BJ (cell line): ENCODE data around the gene PROCR. TPM values are rescaled to one million over a fixed set of nuclear protein-coding genes. Genes with fewer than 3 reads are reported as not detected.
"Not testable (repeated sequence)": the region's sequence is repeated elsewhere in the genome, so short reads cannot be mapped to it uniquely, and the experiment has no call there.

ENCODE experiments used
- CTCF ChIA-PET: fragments of 350-600 bp; formaldehyde crosslinking; extraction: SDS; loops from one replicate; lab custom pipeline; 2021; ENCODE audit warnings: antibody characterized with exemption, inconsistent platforms; lab: Yijun Ruan, JAX
- POLR2A ChIA-PET: fragments of 300-600 bp; sonication (Branson Sonifier 250); formaldehyde crosslinking; extraction: SDS; loops from one replicate; lab custom pipeline; 2021; ENCODE audit warnings: antibody characterized with exemption; lab: Charles Lee
- DNase-seq: peaks from one replicate; pipeline ENCODE4 v3.0.0-alpha.2; 2011; ENCODE audit warnings: low read depth
- H3K27me3 ChIP-seq: 2 replicates; pipeline ENCODE4 v1.6.0; 2011; ENCODE audit warnings: low read length; ENCODE audit not compliant: control insufficient read depth, insufficient read depth
- H3K36me3 ChIP-seq: 2 replicates; pipeline ENCODE4 v1.5.1; 2011; ENCODE audit warnings: low read length; ENCODE audit not compliant: control insufficient read depth, insufficient read depth
- H3K4me3 ChIP-seq: 2 replicates; pipeline ENCODE4 v1.5.1; 2011; ENCODE audit warnings: low read depth, mild to moderate bottlenecking, control low read depth, low read length
- CTCF ChIP-seq: IDR thresholded peaks from 2 replicates; pipeline ENCODE4 v1.5.1; 2011; ENCODE audit warnings: low read depth, mild to moderate bottlenecking, control low read depth, inconsistent platforms, low read length, moderate library complexity; ENCODE audit not compliant: insufficient read depth
- polyA plus RNA-seq: library from polyadenylated mRNA; depleted of rRNA; stranded (reverse); fragments of >200 nt; gene quantifications from 2 replicates; pipeline ENCODE4 v1.2.3, GENCODE V29; 2011

Gene PROCR
- polyA plus RNA-seq, 1 experiment = 32.8 TPM

- Histone ChIP-seq H3K4me3 (no peak overlapping the region), H3K27me3 (no peaks in the 10 kb centered on the region), H3K36me3 (peaks cover 3% of the 10 kb centered on the region)
- DNase-seq = no peak
- ChIA-PET POLR2A (no interaction called here), CTCF (interaction anchor here (0.8 to 4.1 kb wide), 14 partner anchors 14 to 301 kb away, joined by 3 to 48 read pairs (median 4); partner anchors contain the start of gene PROCR)
- no peak for TF ChIP-seq CTCF
Observed at GRCh38 chr20:35144694-35145093, 27.2 kb upstream of the PROCR start.

DNA sequence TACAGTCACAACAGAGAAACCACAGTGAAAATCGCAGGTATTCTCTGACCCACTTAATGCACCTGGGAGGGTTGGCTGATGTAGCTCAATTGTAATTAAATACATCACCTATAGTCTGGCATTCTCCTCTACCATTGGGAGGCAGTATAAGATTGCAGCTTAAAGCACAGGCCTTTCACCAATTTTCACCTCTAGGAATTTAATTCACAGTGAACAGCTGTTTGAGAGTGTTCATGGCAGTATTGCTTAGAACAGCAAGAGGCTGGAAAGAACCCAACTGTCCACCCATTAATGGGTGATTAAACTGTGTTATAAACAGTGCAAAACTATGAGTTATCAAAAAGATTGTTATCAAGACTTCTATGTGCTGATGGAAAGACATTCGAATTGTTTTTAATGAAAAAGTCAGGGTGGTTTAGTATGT, 26.7 kb upstream of the PROCR start:
- TF ChIP-seq CTCF = peak; percentile 69
- DNase-seq = no peak
- Histone ChIP-seq H3K4me3 (no peak overlapping the region), H3K27me3 (no peaks in the 10 kb centered on the region), H3K36me3 (peaks cover 1% of the 10 kb centered on the region)
- ChIA-PET CTCF (interaction anchor here (0.6 to 4.1 kb wide), 14 partner anchors 14 to 300 kb away, joined by 3 to 48 read pairs (median 4); partner anchors contain the start of gene PROCR), POLR2A (no interaction called here)

GRCh38 chr20:35146299-35146919, 25.5 kb upstream of the PROCR start:
- Histone ChIP-seq H3K27me3 (no peaks in the 10 kb centered on the region), H3K36me3 (peaks cover 1% of the 10 kb centered on the region; the same call in 1 of the 2 replicates), H3K4me3 (peak overlapping the region; percentile 80)
- CTCF ChIA-PET = interaction anchor here (0.6 to 4.1 kb wide), 15 partner anchors 15 to 296 kb away, joined by 3 to 48 read pairs (median 5); no protein-coding TSS in a partner anchor
- DNase-seq = no peak
- TF ChIP-seq CTCF = no peak
- POLR2A ChIA-PET = interaction anchor here (0.6 kb wide), 1 partner anchor 34 kb away, joined by 4 read pairs; no protein-coding TSS in a partner anchor

DNA sequence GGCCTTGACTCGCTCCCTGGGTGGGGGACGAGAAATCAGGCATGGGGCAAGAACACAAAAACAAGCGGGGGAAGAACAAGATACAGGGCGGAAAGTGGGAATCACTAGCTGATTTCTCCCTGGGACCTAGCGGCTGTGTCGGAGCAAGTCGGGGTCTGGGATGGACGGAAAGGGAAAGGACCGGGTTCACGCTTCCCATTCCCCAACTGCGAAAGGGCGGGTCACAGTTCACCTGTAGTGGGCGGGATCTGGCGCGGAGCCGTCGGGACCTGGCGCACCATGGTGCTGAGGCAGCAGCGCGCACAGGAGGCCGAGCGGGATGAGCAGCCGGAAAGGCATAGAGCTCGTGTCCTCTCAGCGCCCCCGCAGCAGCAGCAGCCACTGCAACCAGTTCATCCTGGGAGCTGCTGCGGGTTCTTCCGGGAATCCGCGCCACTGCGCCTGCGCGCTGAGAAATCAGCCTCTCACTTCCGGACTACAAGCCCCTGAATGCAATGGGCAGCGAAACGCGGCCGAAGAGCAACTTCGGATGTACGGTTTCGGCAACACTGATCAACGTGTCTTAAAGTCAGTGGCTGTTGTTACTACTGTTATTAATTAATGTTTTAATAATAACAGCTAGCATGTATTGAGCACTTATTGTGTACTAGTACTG, 24.8 kb upstream of the PROCR start, which contains the start of gene EDEM2:
Gene EDEM2 (minus strand): TSS at position 417 of the 655 bp plus-strand sequence. CDS start 78 bp downstream, at position 339.
- POLR2A ChIA-PET = interaction anchor here (0.5 to 0.6 kb wide), 2 partner anchors 34 to 133 kb away, joined by 3 to 4 read pairs; no protein-coding TSS in a partner anchor
- DNase-seq = peak; percentile 83
- H3K36me3 ChIP-seq = peaks cover 1% of the 10 kb centered on the region; the same call in 1 of the 2 replicates
- CTCF ChIA-PET = interaction anchor here (0.7 to 4.1 kb wide), 17 partner anchors 15 to 295 kb away, joined by 3 to 48 read pairs (median 5); no protein-coding TSS in a partner anchor
- peak within 1 kb of the TSS; percentile 80 for H3K4me3 ChIP-seq
- no peaks in the 10 kb centered on the region for H3K27me3 ChIP-seq
- no peak for TF ChIP-seq CTCF

DNA sequence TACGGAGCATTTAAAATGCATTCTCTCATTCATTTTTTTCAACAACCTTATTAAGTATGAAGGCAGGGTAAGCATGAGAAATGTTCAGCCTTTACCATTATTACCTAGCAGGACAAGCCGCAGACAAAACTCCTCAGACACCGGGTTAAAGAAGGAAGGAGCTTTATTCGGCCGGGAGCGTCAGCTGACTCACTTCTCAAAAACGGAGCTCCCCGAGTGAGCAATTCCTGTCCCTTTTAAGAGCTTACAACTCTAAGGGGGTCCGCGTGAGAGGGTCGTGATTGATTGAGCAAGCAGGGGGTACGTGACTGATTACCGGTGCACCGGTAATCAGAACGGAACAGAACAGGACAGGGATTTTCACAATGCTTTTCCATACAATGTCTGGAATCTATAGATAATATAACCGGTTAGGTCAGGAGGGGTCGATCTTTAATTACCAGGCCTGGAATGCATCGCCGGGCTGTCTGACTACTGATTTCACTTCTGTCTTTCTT, 24.2 kb upstream of the PROCR start:
- ChIA-PET POLR2A (interaction anchor here (0.5 kb wide), 1 partner anchor 134 kb away, joined by 3 read pairs; no protein-coding TSS in a partner anchor), CTCF (interaction anchor here (0.8 to 4.1 kb wide), 12 partner anchors 14 to 295 kb away, joined by 3 to 48 read pairs (median 6); no protein-coding TSS in a partner anchor)

More for the DNA sequence above, 24.2 kb upstream of the PROCR start:
- H3K36me3 ChIP-seq, H3K27me3 ChIP-seq, DNase-seq: not testable (repeated sequence)
- peak overlapping the region; percentile 80 for H3K4me3 ChIP-seq
